ENCODE results near the gene NPFF. TPM values are rescaled to one million over a fixed set of nuclear protein-coding genes. Genes with fewer than 3 reads are reported as not detected.

Gene NPFF
- total RNA-seq, 1 donor from 2014 or later: not detected

DNA sequence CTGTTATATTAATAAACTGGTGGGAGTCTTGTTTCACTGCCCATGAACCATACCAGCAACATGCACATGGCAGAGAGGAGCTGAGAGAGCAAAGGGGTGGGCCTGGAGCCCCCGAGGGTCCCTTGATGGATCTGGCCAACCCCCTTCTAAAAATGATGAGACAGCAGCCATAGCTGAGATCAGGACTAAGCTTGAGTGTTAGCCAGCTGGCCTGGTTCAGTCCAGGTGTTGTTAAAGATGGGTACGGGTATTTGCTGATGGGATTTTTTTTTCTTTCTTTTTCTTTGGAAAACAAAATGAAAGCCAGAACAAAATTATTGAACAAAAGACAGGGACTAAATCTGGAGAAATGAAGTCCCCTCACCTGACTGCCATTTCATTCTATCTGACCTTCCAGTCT is 39.4 kb downstream of the NPFF start:
- Histone ChIP-seq H3K4me1 (peaks cover 9% of the 10 kb centered on the region), H3K4me3 (no peak overlapping the region), H3K27ac (no peak overlapping the region), H3K9me3 (no peaks in the 10 kb centered on the region), H3K27me3 (no peaks in the 10 kb centered on the region), H3K36me3 (peaks cover 4 to 96% of the 10 kb centered on the region in 2 donors)
- TF ChIP-seq POLR2AphosphoS5 (IDR thresholded peaks at IDR 0.05; ENCODE audit: insufficient read depth in 1 of 2, low read depth in 1 of 2) (no peak), POLR2A (IDR thresholded peaks at IDR 0.05) (no peak)
- TF ChIP-seq, protein P1, sequence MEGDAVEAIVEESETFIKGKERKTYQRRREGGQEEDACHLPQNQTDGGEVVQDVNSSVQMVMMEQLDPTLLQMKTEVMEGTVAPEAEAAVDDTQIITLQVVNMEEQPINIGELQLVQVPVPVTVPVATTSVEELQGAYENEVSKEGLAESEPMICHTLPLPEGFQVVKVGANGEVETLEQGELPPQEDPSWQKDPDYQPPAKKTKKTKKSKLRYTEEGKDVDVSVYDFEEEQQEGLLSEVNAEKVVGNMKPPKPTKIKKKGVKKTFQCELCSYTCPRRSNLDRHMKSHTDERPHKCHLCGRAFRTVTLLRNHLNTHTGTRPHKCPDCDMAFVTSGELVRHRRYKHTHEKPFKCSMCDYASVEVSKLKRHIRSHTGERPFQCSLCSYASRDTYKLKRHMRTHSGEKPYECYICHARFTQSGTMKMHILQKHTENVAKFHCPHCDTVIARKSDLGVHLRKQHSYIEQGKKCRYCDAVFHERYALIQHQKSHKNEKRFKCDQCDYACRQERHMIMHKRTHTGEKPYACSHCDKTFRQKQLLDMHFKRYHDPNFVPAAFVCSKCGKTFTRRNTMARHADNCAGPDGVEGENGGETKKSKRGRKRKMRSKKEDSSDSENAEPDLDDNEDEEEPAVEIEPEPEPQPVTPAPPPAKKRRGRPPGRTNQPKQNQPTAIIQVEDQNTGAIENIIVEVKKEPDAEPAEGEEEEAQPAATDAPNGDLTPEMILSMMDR (IDR thresholded peaks at IDR 0.05): no peak
- intact Hi-C loops (cut with DNase I): no loop called here
- DNase-seq (ENCODE audit: extremely low spot score in 2 of 2): no peak

DNA sequence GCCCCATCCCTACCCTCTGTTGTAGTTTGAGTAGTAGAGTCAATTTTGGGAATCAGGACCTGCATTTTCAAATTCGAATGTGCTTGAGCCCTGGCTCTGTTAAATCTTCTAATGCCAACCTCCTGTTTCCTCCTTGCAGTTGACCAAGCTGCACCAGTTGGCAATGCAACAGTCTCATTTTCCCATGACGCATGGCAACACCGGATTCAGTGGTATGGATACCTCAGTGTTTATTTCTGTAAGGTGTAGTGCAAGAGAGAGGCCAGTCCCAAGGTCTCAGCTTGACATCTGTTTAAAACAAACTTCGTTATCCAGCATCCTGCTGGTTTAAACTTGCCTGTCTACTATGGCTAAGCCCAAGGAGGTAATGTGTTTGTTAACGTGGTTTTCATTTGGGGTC is 40.2 kb downstream of the NPFF start:
- Histone ChIP-seq H3K4me3 (no peak overlapping the region), H3K36me3 (peaks cover 4 to 100% of the 10 kb centered on the region in 2 donors), H3K9me3 (no peaks in the 10 kb centered on the region), H3K27me3 (no peaks in the 10 kb centered on the region), H3K27ac (no peak overlapping the region), H3K4me1 (peaks cover 12% of the 10 kb centered on the region)
- intact Hi-C loops (cut with DNase I): no loop called here
- DNase-seq (ENCODE audit: extremely low spot score in 2 of 2): no peak
- TF ChIP-seq, protein P1 (IDR thresholded peaks at IDR 0.05): no peak
- TF ChIP-seq POLR2A (IDR thresholded peaks at IDR 0.05) (no peak), POLR2AphosphoS5 (IDR thresholded peaks at IDR 0.05; ENCODE audit: insufficient read depth in 1 of 2, low read depth in 1 of 2) (no peak)

DNA sequence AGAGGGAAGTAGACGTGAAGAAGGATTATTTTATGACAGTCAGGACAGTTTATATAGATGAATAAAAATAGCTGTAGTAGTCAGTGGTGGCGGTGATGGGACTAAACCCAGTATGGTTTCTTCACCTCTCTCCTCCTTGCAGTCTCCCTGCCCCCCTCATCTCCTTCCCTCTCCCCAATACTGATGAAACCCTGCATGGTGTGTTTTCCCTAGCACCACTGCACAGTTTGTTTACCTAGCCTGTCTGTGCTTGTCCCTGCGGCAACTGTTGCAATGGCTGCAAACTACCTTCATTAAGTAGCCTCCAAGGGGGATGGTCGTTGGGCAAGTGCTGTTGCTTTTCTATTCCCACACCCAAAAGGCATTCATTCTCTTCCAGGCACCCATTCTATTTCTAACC is 40.6 kb downstream of the NPFF start:
- Histone ChIP-seq H3K27me3 (no peaks in the 10 kb centered on the region), H3K4me1 (peaks cover 12% of the 10 kb centered on the region), H3K36me3 (peaks cover 4 to 100% of the 10 kb centered on the region in 2 donors), H3K27ac (no peak overlapping the region), H3K9me3 (no peaks in the 10 kb centered on the region), H3K4me3 (no peak overlapping the region)
- intact Hi-C loops (cut with DNase I): no loop called here
- TF ChIP-seq POLR2A (IDR thresholded peaks at IDR 0.05) (no peak), POLR2AphosphoS5 (IDR thresholded peaks at IDR 0.05; ENCODE audit: insufficient read depth in 1 of 2, low read depth in 1 of 2) (no peak)
- TF ChIP-seq, protein P1 (IDR thresholded peaks at IDR 0.05): no peak
- no peak for DNase-seq (ENCODE audit: extremely low spot score in 2 of 2)

DNA sequence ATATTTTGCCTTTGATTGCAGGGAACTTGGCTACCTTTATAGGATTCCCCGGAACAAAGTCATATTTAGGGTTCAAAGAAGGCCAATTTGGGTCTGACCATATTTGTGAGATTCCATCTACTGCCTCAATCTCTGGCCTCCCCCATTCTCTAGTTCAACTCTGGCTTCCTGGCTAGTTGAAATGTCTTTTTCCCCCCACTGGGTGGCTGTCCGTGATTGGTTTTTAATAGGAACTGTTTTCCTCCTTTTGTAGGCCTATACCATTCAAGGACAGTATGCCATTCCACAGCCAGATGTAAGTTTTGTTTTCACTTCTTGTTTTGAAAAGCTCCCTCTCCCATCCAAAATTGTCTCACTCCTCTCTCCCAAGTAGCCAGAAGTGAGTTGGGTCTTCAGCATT is 41.6 kb downstream of the NPFF start:
- Histone ChIP-seq H3K27ac (no peak overlapping the region), H3K9me3 (no peaks in the 10 kb centered on the region), H3K27me3 (no peaks in the 10 kb centered on the region), H3K36me3 (peaks cover 4 to 100% of the 10 kb centered on the region in 2 donors), H3K4me1 (peaks cover 12% of the 10 kb centered on the region), H3K4me3 (no peak overlapping the region)
- no peak for DNase-seq (ENCODE audit: extremely low spot score in 2 of 2)
- intact Hi-C loops (cut with DNase I): no loop called here
- TF ChIP-seq POLR2A (IDR thresholded peaks at IDR 0.05): no peak
- TF ChIP-seq, protein P1 (IDR thresholded peaks at IDR 0.05): no peak
- no peak for TF ChIP-seq POLR2AphosphoS5 (IDR thresholded peaks at IDR 0.05; ENCODE audit: insufficient read depth in 1 of 2, low read depth in 1 of 2)

DNA sequence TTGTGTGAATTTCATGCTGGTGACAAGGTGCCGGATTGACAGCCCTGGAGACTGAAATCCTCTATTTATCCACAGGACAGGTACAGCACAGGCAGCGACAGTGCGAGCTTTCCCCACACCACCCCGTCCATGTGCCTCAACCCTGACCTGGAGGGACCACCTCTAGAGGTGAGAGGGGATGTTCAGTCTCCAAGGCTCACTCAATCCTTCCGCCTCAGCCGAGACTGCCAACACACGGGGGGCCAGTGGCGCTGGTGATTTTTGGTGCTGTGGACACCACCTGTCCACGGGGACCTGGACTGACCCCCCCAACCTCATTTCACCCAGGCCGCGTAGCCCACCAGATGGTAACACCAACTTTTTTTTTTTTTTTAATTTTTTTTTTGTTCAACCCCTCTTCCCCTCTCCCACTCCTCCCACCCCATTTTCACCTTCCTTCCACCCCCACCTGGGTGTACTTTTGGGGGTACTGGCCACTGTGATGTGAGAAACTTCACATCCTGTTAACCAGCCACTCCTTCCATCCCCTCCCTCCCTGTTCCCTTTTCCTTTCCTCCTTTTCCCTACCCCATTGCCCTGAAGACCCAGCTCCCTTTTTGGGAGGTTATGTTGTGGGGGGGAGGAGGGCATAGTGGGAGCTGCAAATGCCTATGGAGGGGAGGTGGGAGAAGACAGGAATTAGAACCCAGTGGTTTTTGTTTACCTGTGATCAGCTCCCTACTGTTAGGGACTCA is 42.4 kb downstream of the NPFF start:
- TF ChIP-seq POLR2AphosphoS5 (IDR thresholded peaks at IDR 0.05; ENCODE audit: insufficient read depth in 1 of 2, low read depth in 1 of 2): no peak
- TF ChIP-seq, protein P1 (IDR thresholded peaks at IDR 0.05): no peak
- no peak for TF ChIP-seq POLR2A (IDR thresholded peaks at IDR 0.05)
- Histone ChIP-seq H3K36me3 (peaks cover 4 to 100% of the 10 kb centered on the region in 2 donors), H3K4me1 (peaks cover 12% of the 10 kb centered on the region), H3K9me3 (no peaks in the 10 kb centered on the region), H3K27me3 (no peaks in the 10 kb centered on the region), H3K4me3 (no peak overlapping the region), H3K27ac (no peak overlapping the region)
- no peak for DNase-seq (ENCODE audit: extremely low spot score in 2 of 2)
- intact Hi-C loops (cut with DNase I): no loop called here
